HEK293 (cell line): ENCODE measurements around the gene ASIC4.
A peak's percentile ranks its signal among the peaks of the same experiment; 100 is the strongest.

ENCODE experiments used
- CTCF ChIA-PET: fragments of 350-600 bp; formaldehyde crosslinking; extraction: SDS; loops from one replicate; lab custom pipeline; 2021; ENCODE audit warnings: antibody characterized with exemption; lab: Yijun Ruan, JAX
- POLR2A ChIA-PET: fragments of 300-600 bp; formaldehyde crosslinking; extraction: SDS; loops from one replicate; lab custom pipeline; 2020; ENCODE audit warnings: antibody characterized with exemption, inconsistent platforms; lab: Yijun Ruan, JAX
- H3K27ac ChIP-seq: fragments of 200-500 bp; sonication (Bioruptor generic); 2 replicates; pipeline ENCODE4 v1.5.1; 2014; ENCODE audit warnings: low read depth, low read length, control low read depth, inconsistent platforms; ENCODE audit errors: extremely low read depth
- H3K36me3 ChIP-seq, 2 experiments: fragments of 200-500 bp in 1 of 2; sonication (Bioruptor generic) in 1 of 2; 1 replicate in 1 of 2; 2 replicates in 1 of 2; pipeline ENCODE4 v1.5.1; 2014 to 2017; ENCODE audit warnings: inconsistent platforms in 2 of 2, low read length in 2 of 2; ENCODE audit not compliant: control insufficient read depth in 2 of 2, insufficient read depth in 1 of 2
- H3K4me1 ChIP-seq: fragments of 200-500 bp; sonication (Bioruptor generic); 2 replicates; pipeline ENCODE4 v1.5.1; 2014; ENCODE audit warnings: mild to moderate bottlenecking, low read length, inconsistent platforms; ENCODE audit not compliant: control insufficient read depth, insufficient read depth
- H3K4me3 ChIP-seq: 2 replicates; pipeline ENCODE4 v1.5.1; 2011; ENCODE audit warnings: low read depth, mild to moderate bottlenecking, control low read depth, low read length, moderate library complexity
- H3K9me3 ChIP-seq: fragments of 200-500 bp; sonication (Bioruptor generic); 2 replicates; pipeline ENCODE4 v1.5.1; 2014; ENCODE audit warnings: low read depth, low read length, inconsistent platforms; ENCODE audit not compliant: control insufficient read depth, insufficient read depth
- GLIS2 ChIP-seq: fragments of 450-650 bp; formaldehyde crosslinking; IDR thresholded peaks from 2 replicates; pipeline ENCODE4 v1.5.1; 2016; ENCODE audit warnings: missing biosample characterization, missing genetic modification characterization
- KLF10 ChIP-seq: fragments of 450-650 bp; IDR thresholded peaks from 2 replicates; pipeline ENCODE4 v1.5.1; 2018; ENCODE audit warnings: missing biosample characterization, mild to moderate bottlenecking, missing genetic modification characterization
- WT1 ChIP-seq: fragments of 450-650 bp; formaldehyde crosslinking; IDR thresholded peaks from 2 replicates; pipeline ENCODE4 v1.5.1; 2016; ENCODE audit warnings: missing biosample characterization, missing genetic modification characterization
- YY2 ChIP-seq: fragments of 450-650 bp; formaldehyde crosslinking; IDR thresholded peaks from 2 replicates; pipeline ENCODE4 v1.5.1; 2016; ENCODE audit warnings: missing biosample characterization, missing genetic modification characterization
- ZNF169 ChIP-seq: fragments of 450-650 bp; formaldehyde crosslinking; IDR thresholded peaks from 2 replicates; pipeline ENCODE4 v1.5.1; 2016; ENCODE audit warnings: missing biosample characterization, missing genetic modification characterization
- ZNF311 ChIP-seq: fragments of 450-650 bp; formaldehyde crosslinking; IDR thresholded peaks from 2 replicates; pipeline ENCODE4 v1.5.1; 2017; ENCODE audit warnings: missing biosample characterization, missing genetic modification characterization, borderline replicate concordance
- ZNF366 ChIP-seq: fragments of 450-650 bp; formaldehyde crosslinking; conservative IDR thresholded peaks from 2 replicates; pipeline ENCODE4 v1.5.1; 2016; ENCODE audit warnings: missing biosample characterization, missing genetic modification characterization
- TF ChIP-seq, protein P1 (sequence below): sonication (generic); formaldehyde crosslinking; IDR thresholded peaks from 2 replicates; pipeline ENCODE4 v1.8.1; 2022; ENCODE audit warnings: mild to moderate bottlenecking, moderate library complexity, missing genetic modification reagents
- TF ChIP-seq, protein P2 (sequence below): fragments of 450-650 bp; formaldehyde crosslinking; conservative IDR thresholded peaks from 2 replicates; pipeline ENCODE4 v1.5.1; 2016; ENCODE audit warnings: low read depth, missing biosample characterization, missing genetic modification characterization
- TF ChIP-seq, protein P3 (sequence below): fragments of 450-650 bp; formaldehyde crosslinking; IDR thresholded peaks from 2 replicates; pipeline ENCODE4 v1.5.1; 2016; ENCODE audit warnings: missing biosample characterization, missing genetic modification characterization
- TF ChIP-seq, protein P4 (sequence below): fragments of 450-650 bp; formaldehyde crosslinking; IDR thresholded peaks from 2 replicates; pipeline ENCODE4 v1.5.1; 2016; ENCODE audit warnings: missing biosample characterization, missing genetic modification characterization

The ASIC4 gene

DNA sequence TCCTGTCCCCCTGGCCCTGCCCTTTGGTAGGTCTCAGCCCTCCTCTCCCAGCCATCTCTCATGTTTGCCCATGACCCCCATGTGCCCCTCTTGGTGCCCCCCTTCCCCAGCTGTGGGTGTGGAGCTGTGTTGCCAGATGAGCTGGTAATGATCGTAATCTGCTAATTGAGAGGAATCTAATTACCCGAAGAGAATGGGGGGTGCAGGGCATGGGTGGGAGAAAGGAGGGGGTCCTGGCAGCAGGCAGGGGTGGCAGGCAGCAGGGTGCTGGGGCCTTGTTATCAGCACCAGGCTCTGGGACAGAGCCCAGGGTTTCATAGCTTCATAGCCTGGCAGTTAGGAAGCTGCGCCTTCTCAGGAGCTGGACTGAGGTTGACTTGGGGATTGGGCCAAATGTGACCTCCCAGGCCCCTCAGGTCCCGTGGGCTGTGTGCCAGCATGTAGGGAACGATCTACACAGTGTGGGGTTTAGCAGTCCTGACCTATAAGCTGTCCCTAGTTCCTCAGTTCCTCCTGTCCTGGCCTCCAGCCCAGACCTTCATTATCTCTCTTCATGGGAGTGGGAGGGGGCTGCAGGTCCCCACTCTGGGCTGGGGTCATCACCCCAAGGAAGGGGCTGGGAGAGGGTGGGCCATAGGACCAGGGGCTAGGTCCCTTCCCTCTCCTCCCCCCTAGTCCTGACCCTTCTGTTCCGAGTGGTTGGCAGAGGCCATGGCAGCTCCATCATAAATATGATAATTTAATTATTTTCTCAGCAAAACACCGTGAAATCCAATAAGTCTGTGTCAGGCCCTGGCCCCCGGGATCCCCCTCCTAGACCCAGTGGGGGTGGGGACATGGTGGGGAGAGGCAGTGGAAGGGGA is 6.5 kb upstream of the ASIC4 start (continued):
- TF ChIP-seq, protein P1, sequence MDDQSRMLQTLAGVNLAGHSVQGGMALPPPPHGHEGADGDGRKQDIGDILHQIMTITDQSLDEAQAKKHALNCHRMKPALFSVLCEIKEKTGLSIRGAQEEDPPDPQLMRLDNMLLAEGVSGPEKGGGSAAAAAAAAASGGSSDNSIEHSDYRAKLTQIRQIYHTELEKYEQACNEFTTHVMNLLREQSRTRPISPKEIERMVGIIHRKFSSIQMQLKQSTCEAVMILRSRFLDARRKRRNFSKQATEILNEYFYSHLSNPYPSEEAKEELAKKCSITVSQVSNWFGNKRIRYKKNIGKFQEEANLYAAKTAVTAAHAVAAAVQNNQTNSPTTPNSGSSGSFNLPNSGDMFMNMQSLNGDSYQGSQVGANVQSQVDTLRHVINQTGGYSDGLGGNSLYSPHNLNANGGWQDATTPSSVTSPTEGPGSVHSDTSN (CRISPR knock-in tag), result no peak

DNA sequence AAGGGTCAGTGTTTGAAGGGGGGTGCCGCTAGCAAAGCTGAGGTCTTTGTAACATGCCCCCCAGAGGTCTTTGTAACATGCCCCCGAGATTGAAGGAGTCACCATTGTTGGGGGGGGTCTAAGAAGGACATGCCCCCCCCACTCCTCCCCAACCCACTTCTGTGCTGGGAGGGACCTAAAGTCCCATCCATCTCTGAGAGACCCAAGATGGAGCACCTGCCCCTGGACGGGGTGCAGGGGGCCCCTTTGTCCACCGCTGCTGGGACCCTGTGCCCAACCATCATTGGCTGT is 5.9 kb upstream of the ASIC4 start:
- POLR2A ChIA-PET, result interaction anchor here (1.5 kb wide), 1 partner anchor 10 kb away, joined by 12 read pairs; the partner anchor contains the start of gene GMPPA
- CTCF ChIA-PET, result interaction anchor here (0.5 to 9.5 kb wide), 6 partner anchors 10 to 232 kb away, joined by 3 to 150 read pairs (median 8); partner anchors contain the start of gene GMPPA
- Histone ChIP-seq H3K4me1 (peaks cover 2% of the 10 kb centered on the region), H3K9me3 (no peaks in the 10 kb centered on the region), H3K27ac (no peak overlapping the region), H3K36me3 (peaks cover 0 to 42% of the 10 kb centered on the region in 2 experiments; a peak in 2 of 3 replicates), H3K4me3 (no peak overlapping the region)
- TF ChIP-seq, protein P2, sequence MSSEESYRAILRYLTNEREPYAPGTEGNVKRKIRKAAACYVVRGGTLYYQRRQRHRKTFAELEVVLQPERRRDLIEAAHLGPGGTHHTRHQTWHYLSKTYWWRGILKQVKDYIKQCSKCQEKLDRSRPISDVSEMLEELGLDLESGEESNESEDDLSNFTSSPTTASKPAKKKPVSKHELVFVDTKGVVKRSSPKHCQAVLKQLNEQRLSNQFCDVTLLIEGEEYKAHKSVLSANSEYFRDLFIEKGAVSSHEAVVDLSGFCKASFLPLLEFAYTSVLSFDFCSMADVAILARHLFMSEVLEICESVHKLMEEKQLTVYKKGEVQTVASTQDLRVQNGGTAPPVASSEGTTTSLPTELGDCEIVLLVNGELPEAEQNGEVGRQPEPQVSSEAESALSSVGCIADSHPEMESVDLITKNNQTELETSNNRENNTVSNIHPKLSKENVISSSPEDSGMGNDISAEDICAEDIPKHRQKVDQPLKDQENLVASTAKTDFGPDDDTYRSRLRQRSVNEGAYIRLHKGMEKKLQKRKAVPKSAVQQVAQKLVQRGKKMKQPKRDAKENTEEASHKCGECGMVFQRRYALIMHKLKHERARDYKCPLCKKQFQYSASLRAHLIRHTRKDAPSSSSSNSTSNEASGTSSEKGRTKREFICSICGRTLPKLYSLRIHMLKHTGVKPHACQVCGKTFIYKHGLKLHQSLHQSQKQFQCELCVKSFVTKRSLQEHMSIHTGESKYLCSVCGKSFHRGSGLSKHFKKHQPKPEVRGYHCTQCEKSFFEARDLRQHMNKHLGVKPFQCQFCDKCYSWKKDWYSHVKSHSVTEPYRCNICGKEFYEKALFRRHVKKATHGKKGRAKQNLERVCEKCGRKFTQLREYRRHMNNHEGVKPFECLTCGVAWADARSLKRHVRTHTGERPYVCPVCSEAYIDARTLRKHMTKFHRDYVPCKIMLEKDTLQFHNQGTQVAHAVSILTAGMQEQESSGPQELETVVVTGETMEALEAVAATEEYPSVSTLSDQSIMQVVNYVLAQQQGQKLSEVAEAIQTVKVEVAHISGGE, result no peak
- TF ChIP-seq, protein P3, sequence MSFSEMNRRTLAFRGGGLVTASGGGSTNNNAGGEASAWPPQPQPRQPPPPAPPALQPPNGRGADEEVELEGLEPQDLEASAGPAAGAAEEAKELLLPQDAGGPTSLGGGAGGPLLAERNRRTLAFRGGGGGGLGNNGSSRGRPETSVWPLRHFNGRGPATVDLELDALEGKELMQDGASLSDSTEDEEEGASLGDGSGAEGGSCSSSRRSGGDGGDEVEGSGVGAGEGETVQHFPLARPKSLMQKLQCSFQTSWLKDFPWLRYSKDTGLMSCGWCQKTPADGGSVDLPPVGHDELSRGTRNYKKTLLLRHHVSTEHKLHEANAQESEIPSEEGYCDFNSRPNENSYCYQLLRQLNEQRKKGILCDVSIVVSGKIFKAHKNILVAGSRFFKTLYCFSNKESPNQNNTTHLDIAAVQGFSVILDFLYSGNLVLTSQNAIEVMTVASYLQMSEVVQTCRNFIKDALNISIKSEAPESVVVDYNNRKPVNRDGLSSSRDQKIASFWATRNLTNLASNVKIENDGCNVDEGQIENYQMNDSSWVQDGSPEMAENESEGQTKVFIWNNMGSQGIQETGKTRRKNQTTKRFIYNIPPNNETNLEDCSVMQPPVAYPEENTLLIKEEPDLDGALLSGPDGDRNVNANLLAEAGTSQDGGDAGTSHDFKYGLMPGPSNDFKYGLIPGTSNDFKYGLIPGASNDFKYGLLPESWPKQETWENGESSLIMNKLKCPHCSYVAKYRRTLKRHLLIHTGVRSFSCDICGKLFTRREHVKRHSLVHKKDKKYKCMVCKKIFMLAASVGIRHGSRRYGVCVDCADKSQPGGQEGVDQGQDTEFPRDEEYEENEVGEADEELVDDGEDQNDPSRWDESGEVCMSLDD (tag by site-specific recombination), result 0 out of 2 replicates have a peak, but pooled peaks have one; percentile 17
- TF ChIP-seq KLF10 (tag by site-specific recombination) (no peak), ZNF366 (tag by site-specific recombination) (no peak), GLIS2 (tag by site-specific recombination) (peak; percentile 33; the same call in 1 of the 2 replicates), YY2 (tag by site-specific recombination) (no peak), ZNF311 (tag by site-specific recombination) (no peak), WT1 (tag by site-specific recombination) (no peak), ZNF169 (tag by site-specific recombination) (no peak)
- TF ChIP-seq, protein P4, sequence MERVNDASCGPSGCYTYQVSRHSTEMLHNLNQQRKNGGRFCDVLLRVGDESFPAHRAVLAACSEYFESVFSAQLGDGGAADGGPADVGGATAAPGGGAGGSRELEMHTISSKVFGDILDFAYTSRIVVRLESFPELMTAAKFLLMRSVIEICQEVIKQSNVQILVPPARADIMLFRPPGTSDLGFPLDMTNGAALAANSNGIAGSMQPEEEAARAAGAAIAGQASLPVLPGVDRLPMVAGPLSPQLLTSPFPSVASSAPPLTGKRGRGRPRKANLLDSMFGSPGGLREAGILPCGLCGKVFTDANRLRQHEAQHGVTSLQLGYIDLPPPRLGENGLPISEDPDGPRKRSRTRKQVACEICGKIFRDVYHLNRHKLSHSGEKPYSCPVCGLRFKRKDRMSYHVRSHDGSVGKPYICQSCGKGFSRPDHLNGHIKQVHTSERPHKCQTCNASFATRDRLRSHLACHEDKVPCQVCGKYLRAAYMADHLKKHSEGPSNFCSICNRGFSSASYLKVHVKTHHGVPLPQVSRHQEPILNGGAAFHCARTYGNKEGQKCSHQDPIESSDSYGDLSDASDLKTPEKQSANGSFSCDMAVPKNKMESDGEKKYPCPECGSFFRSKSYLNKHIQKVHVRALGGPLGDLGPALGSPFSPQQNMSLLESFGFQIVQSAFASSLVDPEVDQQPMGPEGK (tag by site-specific recombination), result peak; percentile 27; the same call in 1 of the 2 replicates
